Inflammatory macrophage treated with lipopolysaccharide for 1 hour (primary cell): ENCODE measurements around the gene GLTPD2.
A peak's percentile ranks its signal among the peaks of the same experiment; 100 is the strongest.

Experiments used
- DNase-seq, 2 donors: peaks; one replicate each; pipeline ENCODE4 v3.0.0-alpha.2; 2020 to 2022

Gene GLTPD2

DNA sequence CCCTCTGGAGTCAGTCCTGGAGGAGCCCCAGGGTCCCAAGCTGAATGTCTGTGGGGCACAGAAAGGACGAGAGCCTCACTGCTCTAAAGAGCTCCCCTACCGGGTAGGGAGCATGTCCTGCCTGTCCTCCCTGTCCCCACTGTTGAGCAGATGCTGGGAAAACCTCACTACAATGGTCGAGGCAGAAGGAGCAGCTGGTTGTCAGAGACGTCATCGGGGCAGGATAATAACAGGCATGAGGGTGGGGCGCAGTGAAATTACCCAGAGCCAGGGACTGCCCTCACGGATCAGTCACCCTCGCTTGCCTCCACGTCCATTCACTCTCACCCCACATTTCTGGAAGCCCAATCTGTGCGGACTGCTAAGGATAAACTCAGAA lies 16.5 kb upstream of the GLTPD2 start:
- no peak for DNase-seq

- DNase-seq = no peak
Observed at GRCh38 chr17:4777969-4778760, 10.6 kb upstream of the GLTPD2 start.

DNA sequence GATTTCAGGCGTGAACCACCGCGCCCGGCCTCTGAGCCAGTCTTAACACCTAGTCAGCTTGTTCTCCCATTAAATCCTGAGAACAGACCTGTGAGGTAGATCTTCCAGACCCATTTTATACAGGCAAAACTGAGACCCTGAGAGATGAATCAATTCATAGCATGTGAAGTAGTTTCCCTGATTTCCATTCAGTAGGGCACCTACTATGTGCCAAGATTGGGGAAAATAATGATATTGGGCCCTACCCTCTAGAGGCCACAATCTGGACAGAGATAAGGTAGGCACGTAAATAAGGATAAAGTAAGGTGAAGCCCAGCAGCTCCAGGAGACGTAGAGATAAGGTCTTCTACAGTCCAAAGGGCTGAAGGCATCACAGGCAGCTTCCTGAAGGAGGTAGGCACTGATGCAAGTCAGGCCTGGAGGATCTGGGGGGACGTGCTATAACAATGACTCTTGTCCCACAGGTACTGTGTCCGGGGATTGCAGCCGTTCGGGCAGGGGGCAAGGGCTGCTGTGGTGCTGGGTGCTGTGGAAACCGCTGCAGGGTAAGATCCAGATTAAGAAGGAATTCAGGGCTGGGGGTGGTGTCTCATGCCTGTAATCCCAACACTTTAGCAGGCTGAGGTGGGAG lies 8.3 kb upstream of the GLTPD2 start:
- no peak for DNase-seq

DNA sequence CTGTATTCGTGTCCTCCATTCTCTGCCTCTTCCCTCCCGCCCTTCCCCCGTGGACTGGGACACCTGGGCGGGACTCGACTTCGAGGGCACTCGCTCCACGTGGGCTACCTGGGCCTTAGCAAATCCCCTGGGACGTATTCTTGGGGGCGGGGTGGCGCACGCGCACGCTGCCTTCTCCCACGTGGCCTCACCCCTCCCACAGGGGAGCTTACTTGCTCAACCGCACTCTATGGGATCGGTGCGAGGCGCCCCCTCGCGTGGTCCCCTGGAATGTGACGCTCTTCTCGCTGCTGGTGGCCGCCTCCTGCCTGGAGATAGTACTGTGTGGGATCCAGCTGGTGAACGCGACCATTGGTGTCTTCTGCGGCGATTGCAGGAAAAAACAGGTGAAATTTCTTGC lies 6.1 kb upstream of the GLTPD2 start:
- DNase-seq = peak; percentile 33 to 58

DNA sequence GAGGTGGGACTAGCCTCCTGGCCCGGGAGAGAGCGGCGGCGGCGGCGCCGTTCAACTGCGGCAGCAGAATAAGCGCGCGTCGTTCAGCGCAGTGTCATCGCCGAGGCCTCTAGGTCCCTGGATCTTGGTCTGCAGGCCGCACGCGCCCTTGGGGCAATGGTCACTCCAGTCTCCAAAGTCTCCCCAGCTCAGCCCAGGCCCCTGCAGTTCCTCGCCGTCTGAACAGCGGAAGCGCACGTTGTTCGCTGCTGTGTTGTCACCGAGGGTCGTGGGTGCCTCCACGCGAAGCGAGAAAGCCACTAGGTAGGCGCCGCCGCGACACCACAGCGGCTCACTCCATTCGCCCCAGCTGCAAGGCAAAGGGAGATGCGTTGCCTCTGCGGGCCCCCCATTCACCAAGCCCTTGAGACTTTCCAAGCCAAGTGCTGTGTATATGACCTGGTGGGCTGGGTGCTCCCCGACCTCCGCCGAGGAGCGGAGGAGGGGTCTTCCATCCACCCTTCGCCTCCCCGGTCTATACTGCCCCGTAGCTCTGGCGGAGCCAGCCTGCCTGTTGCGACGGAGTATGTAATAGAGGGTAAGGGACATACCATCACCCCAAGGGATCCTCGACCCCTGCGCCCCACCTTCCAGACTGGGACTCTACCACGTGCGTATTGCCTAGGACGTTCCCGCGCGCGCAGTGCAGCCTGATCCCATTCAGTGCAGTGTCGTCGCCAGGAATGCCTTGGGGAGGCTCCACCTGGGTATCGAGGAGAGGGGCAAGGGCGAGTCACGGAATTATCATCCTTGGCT lies 3.3 kb upstream of the GLTPD2 start:
- no peak for DNase-seq

DNA sequence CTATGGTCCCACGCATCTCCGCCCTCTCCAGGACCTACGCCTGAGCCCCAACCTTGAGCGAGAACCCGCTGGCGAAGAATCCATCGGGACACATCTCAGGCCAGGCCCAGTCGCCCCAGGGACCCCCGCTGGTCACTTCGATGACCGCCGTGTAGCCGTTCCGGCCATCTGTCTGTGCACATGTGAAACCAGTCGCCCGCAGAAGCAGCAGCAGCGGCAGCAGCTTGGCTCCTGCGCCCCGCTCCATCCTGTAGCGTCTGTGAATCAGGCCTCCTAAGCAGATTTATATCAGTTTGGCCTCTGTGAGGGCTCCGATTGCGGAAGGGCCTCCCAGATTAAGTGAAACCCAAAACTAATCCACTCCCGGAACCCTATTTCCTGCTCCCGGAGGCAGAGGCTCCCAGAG lies 2.7 kb upstream of the GLTPD2 start, which contains the start of gene VMO1:
VMO1 (minus strand) TSS at position 259 of the 406 bp plus-strand sequence; CDS start at position 247, 12 bp downstream.
- DNase-seq = no peak

DNA sequence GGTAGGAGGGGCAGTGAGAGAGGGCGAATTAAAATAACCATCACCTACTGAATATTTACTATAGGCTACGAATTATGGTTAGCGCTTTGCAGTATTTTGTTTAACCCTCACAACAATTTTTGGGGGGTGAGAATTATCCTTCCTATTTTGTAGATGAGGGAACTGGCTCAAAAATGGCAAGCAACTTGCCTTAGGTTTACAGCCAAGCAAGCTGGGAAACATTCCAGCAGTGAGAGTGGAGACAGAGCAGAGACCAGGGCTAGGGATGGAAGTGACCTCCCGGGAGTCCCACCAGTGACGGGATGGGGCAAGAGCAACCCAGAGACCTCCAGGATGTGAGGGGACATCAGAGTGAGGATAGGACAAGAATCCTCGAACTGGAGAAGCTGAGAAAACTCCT lies 2.2 kb upstream of the GLTPD2 start:
- DNase-seq = no peak

- no peak for DNase-seq
Observed at GRCh38 chr17:4788159-4788806, 481 bp upstream of the GLTPD2 start.

- DNase-seq = no peak
Observed at GRCh38 chr17:4789701-4789950, 862 bp downstream of the GLTPD2 start.

DNA sequence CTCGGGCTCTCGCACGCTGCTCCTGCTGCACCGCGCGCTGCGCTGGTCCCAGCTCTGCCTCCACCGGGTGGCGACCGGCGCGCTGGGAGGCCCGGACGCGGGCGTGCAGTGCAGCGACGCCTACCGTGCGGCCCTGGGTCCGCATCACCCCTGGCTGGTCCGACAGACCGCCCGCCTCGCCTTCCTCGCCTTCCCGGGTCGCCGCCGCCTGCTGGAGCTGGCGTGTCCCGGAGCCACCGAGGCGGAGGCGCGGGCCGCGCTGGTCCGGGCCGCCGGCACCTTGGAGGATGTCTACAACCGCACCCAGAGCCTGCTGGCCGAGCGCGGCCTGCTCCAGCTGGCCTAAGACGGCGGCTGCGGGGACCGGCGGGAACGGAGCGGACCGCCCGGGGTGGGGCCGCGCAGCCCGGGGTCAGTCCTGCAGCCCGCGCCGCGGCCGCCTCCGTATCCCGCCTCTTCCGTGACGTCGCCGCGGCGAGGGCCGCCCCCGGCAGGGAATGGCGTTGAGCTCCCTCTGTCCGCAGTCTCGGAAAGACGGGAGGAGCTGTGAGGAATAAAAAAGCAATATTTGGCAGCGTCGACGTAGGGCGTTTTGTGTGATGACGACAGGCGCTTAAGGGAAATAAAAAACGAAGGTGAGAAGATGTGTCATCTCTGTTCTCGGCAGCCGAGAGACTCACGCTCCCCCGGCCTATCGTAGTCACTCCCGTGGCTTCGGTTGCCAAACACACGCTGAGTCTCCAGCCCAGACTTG lies 1.4 kb downstream of the GLTPD2 start:
- peak; percentile 75 to 85 for DNase-seq

DNA sequence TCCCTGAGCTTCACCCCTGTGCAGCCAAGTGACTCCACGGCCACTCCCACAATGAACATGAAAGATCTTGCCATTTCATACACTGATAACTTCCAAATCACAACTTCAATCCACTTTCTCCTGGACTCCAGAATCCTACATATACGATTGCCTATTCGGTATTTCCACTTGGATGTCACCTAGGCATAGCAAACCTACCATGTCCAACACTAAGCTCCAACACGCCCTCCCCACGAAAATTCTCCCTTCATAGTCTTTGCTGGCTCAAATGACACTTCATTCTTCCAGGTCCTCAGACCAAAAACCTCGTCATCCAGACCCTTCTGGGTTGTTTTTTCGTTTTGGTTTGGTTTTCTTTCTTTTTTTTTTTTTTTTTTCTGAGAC lies 1.9 kb downstream of the GLTPD2 start:
- DNase-seq = no peak

DNA sequence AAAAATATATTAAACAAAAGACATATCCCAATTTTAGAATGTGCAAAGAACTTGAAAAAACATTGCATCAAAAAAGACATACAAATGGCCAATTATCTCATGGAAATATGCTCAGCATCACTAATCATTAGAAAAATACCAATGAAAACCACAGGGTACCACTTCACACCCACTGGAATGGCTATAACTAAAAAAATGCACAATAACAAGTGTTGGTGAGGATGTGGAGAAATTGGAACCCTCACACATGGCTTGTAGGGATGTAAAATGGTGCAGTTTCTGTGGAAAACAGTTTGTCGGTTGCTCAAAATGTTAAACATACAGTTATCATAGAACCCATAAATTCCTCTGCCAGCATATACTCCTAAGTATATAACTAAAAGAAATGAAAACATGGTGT lies 6.4 kb downstream of the GLTPD2 start:
- no peak for DNase-seq

DNA sequence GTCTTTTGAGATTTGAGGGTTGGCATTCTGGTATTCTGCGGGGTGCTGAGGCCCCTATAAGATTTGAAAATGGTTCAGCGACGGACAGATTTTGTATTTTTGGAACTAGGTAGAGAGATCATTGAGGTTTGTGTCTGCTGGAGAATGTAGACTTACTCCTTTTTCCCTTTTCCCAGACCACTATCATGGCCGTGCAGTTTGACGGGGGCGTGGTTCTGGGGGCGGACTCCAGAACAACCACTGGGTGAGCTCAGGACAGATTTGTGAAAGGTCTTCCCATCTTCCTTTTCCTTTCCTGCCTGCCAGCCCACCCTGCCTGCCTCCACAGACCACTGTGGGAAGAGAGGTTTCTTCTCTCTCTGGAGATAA lies 7.8 kb downstream of the GLTPD2 start:
- DNase-seq = peak; percentile 50 to 58

DNA sequence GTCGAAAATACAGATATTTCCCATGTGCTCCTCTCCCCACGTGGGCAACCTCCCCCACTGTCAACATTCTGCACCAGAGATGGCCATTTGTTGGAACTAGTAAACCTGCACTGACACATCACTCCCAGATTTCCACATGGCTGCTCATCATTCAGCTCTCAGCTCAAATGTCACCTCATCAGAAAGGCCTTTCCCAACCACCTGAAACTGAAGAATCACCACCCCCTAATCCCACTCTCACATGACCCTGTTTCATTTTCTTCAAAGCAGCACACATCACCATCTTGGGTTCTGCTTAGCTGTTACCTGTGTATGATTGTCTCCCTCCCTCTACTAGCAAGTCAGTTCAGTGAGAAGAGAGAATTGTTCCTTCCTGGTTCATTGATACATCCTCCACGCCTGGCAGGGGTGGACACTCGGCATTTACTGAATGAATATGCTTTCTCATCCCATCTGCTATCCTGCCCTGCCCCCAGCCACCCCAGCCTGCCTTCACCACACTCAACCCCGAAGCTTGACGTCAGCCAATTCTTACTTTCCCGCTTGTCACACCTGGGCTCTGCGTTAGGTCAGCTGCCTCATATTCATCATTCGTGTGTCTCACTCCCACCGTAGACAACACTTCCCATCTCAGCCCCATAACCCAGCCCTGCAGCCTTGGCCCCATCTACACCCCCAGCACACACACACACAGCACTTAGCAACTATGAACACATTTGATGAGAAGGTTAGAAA lies 11.9 kb downstream of the GLTPD2 start:
- DNase-seq = no peak

DNA sequence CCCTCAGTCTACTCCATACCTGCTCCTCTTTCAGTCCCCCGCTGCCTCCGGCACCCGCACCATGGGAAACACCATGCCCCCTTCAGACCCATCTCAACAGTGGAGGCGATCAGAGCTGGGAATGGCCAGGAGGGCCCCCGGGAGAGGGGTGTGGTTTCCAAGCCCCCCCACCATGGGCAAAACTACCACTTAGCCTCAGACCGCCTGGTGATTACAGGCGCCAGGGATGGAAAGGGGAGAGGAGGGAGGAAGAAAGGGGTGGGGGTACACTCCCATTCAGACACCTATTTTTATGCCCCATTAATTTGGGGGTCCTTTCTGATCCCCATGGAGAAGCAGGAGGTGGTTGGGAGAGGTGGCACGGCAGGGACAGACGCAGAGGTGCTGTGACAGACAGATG lies 13.5 kb downstream of the GLTPD2 start, which contains the start of gene C17orf114:
C17orf114 (minus strand) TSS at position 101 of the 400 bp plus-strand sequence.
- DNase-seq = no peak

- DNase-seq = no peak
Observed at GRCh38 chr17:4806456-4806776, 17.7 kb downstream of the GLTPD2 start.

GRCh38 chr17:4806777-4807604 lies 18.2 kb downstream of the GLTPD2 start, which contains the start of gene PLD2:
Gene PLD2, plus strand, starts transcription at chr17:4807152. Its CDS starts 621 bp downstream, at chr17:4807773.
- peak; percentile 80 to 86 for DNase-seq

GRCh38 chr17:4807605-4808377 lies 19.0 kb downstream of the GLTPD2 start:
- DNase-seq = no peak

GRCh38 chr17:4808378-4808767 lies 19.6 kb downstream of the GLTPD2 start:
- no peak for DNase-seq

- DNase-seq = no peak
Observed at GRCh38 chr17:4810696-4811290, 22.0 kb downstream of the GLTPD2 start.
